Peyer's patch (tissue), 4 donors: ENCODE measurements around the gene CMTM1.

Experiments
- CTCF ChIP-seq, 6 experiments: fragments of 450-650 bp in 4 of 6; fragments of 200-600 bp in 2 of 6; sonication (generic) in 1 of 6; IDR thresholded peaks; one replicate each; pipeline ENCODE4 v1.5.1; 2017 to 2019; ENCODE audit warnings: antibody characterized with exemption in 6 of 6, mild to moderate bottlenecking in 3 of 6, moderate library complexity in 1 of 6
- POLR2A ChIP-seq, 2 donors: fragments of 450-650 bp; IDR thresholded peaks; one replicate each; pipeline ENCODE4 v1.5.1; 2017; ENCODE audit warnings: antibody characterized with exemption in 2 of 2, mild to moderate bottlenecking in 2 of 2, moderate library complexity in 2 of 2

- no peak for TF ChIP-seq CTCF (IDR thresholded peaks at IDR 0.05)
- TF ChIP-seq POLR2A (IDR thresholded peaks at IDR 0.05) = no peak
These were observed 37.5 kb downstream of the CMTM1 start for GRCh38 chr16:66603537-66604375.
